H9 (cell line): ENCODE measurements around the gene NEUROD4. TPM values are rescaled to one million over a fixed set of nuclear protein-coding genes. Genes with fewer than 3 reads are reported as not detected.

Source experiments
- DNase-seq: peaks from one replicate; pipeline ENCODE4 v3.0.0-alpha.2; 2017
- H2AFZ ChIP-seq: one replicate; pipeline ENCODE4 v1.6.1; 2013; ENCODE audit warnings: mild to moderate bottlenecking, low read length, control low read depth, moderate library complexity
- H2AK5ac ChIP-seq: 2 replicates; pipeline ENCODE4 v1.6.1; 2013; ENCODE audit warnings: low read length, control low read depth, mixed read lengths; ENCODE audit not compliant: insufficient read length
- H2BK120ac ChIP-seq: one replicate; pipeline ENCODE4 v1.6.1; 2013; ENCODE audit warnings: low read depth, mild to moderate bottlenecking, low read length, control low read depth, inconsistent platforms; ENCODE audit not compliant: poor library complexity, severe bottlenecking
- H2BK12ac ChIP-seq: 2 replicates; pipeline ENCODE4 v1.6.1; 2013; ENCODE audit warnings: low read length, control low read depth, mixed read lengths, low read depth; ENCODE audit not compliant: insufficient read length
- H2BK15ac ChIP-seq: 2 replicates; pipeline ENCODE4 v1.6.1; 2013; ENCODE audit warnings: low read depth, low read length, control low read depth
- H2BK20ac ChIP-seq: one replicate; pipeline ENCODE4 v1.6.1; 2013; ENCODE audit warnings: low read depth, mild to moderate bottlenecking, low read length, control low read depth, inconsistent platforms; ENCODE audit not compliant: poor library complexity, severe bottlenecking
- H2BK5ac ChIP-seq: 2 replicates; pipeline ENCODE4 v1.6.1; 2013; ENCODE audit warnings: low read length, control low read depth, mixed read lengths; ENCODE audit not compliant: insufficient read length
- H3K14ac ChIP-seq: 2 replicates; pipeline ENCODE4 v1.6.1; 2013; ENCODE audit warnings: low read length, control low read depth; ENCODE audit not compliant: insufficient read depth
- H3K18ac ChIP-seq: 2 replicates; pipeline ENCODE4 v1.6.1; 2013; ENCODE audit warnings: low read depth, mild to moderate bottlenecking, mixed read lengths, low read length, control low read depth; ENCODE audit not compliant: insufficient read length
- H3K23ac ChIP-seq: 2 replicates; pipeline ENCODE4 v1.6.1; 2013; ENCODE audit warnings: low read length, control low read depth, mixed read lengths, low read depth; ENCODE audit not compliant: insufficient read length
- H3K23me2 ChIP-seq: 2 replicates; pipeline ENCODE4 v1.6.1; 2013; ENCODE audit warnings: low read depth, mild to moderate bottlenecking, mixed read lengths, low read length, control low read depth; ENCODE audit not compliant: insufficient read length, poor library complexity, severe bottlenecking
- H3K27ac ChIP-seq: 2 replicates; pipeline ENCODE4 v1.5.1; 2013; ENCODE audit warnings: low read length, control low read depth, mixed read lengths, low read depth; ENCODE audit not compliant: insufficient read length
- H3K27me3 ChIP-seq: 2 replicates; pipeline ENCODE4 v1.6.1; 2013; ENCODE audit warnings: low read length, control low read depth, inconsistent platforms; ENCODE audit not compliant: insufficient read depth
- H3K4ac ChIP-seq: 2 replicates; pipeline ENCODE4 v1.6.1; 2013; ENCODE audit warnings: low read depth, mild to moderate bottlenecking, control low read depth, inconsistent platforms, low read length, moderate library complexity
- H3K4me1 ChIP-seq: 2 replicates; pipeline ENCODE4 v1.6.1; 2013; ENCODE audit warnings: low read length, control low read depth, inconsistent platforms; ENCODE audit not compliant: insufficient read depth
- H3K4me2 ChIP-seq: 2 replicates; pipeline ENCODE4 v1.6.1; 2013; ENCODE audit warnings: low read length, control low read depth, mixed read lengths; ENCODE audit not compliant: insufficient read length, insufficient read depth
- H3K56ac ChIP-seq: 2 replicates; pipeline ENCODE4 v1.6.1; 2013; ENCODE audit warnings: low read depth, mild to moderate bottlenecking, mixed read lengths, low read length, control low read depth; ENCODE audit not compliant: insufficient read length
- H3K79me1 ChIP-seq: 2 replicates; pipeline ENCODE4 v1.6.1; 2013; ENCODE audit warnings: low read depth, mild to moderate bottlenecking, moderate library complexity, low read length, control low read depth, inconsistent platforms; ENCODE audit not compliant: insufficient read depth, poor library complexity, severe bottlenecking
- H3K79me2 ChIP-seq: 2 replicates; pipeline ENCODE4 v1.6.1; 2013; ENCODE audit warnings: low read length, control low read depth, inconsistent platforms; ENCODE audit not compliant: insufficient read depth
- H3K9ac ChIP-seq: 2 replicates; pipeline ENCODE4 v1.6.1; 2013; ENCODE audit warnings: low read length, control low read depth, mixed read lengths; ENCODE audit not compliant: insufficient read length; ENCODE audit errors: extremely low read depth
- H3K9me3 ChIP-seq: one replicate; pipeline ENCODE4 v1.6.1; 2013; ENCODE audit warnings: low read depth, low read length, inconsistent platforms; ENCODE audit not compliant: control insufficient read depth
- H3T11ph ChIP-seq: one replicate; pipeline ENCODE4 v1.6.1; 2013; ENCODE audit warnings: mild to moderate bottlenecking, low read length, control low read depth, inconsistent platforms
- H4K20me1 ChIP-seq: one replicate; pipeline ENCODE4 v1.6.1; 2013; ENCODE audit not compliant: control insufficient read depth, insufficient read length, insufficient read depth
- H4K5ac ChIP-seq: 2 replicates; pipeline ENCODE4 v1.6.1; 2013; ENCODE audit warnings: low read depth, mild to moderate bottlenecking, mixed read lengths, low read length, control low read depth; ENCODE audit not compliant: insufficient read length
- H4K8ac ChIP-seq: replicated peaks from 2 replicates; pipeline ENCODE4 v1.6.1; 2013; ENCODE audit warnings: low read length, control low read depth, mixed read lengths, low read depth; ENCODE audit not compliant: insufficient read length
- H4K91ac ChIP-seq: 2 replicates; pipeline ENCODE4 v1.6.1; 2013; ENCODE audit warnings: low read depth, mild to moderate bottlenecking, moderate library complexity, mixed read lengths, low read length, control low read depth; ENCODE audit not compliant: insufficient read length
- H3K27ac Mint-ChIP-seq, 3 experiments: 2 replicates in 2 of 3; 3 replicates in 1 of 3; pipeline ENCODE4 v1.8.0; 2020 to 2021; ENCODE audit warnings: mixed read lengths in 3 of 3, mild to moderate bottlenecking in 1 of 3, moderate library complexity in 1 of 3
- H3K27me3 Mint-ChIP-seq: 2 replicates; pipeline ENCODE4 v1.8.0; 2021; ENCODE audit warnings: low read depth, mild to moderate bottlenecking, moderate library complexity, mixed read lengths
- H3K36me3 Mint-ChIP-seq, 3 experiments: 2 replicates in 2 of 3; 3 replicates in 1 of 3; pipeline ENCODE4 v1.8.0; 2020 to 2021; ENCODE audit warnings: low read depth in 3 of 3, mixed read lengths in 3 of 3; ENCODE audit not compliant: insufficient read depth in 1 of 3
- H3K4me1 Mint-ChIP-seq, 2 experiments: 2 replicates each; pipeline ENCODE4 v1.8.0; 2020; ENCODE audit warnings: mixed read lengths in 2 of 2
- H3K4me3 Mint-ChIP-seq, 2 experiments: 2 replicates in 1 of 2; 3 replicates in 1 of 2; pipeline ENCODE4 v1.8.0; 2020 to 2021; ENCODE audit warnings: mild to moderate bottlenecking in 2 of 2, mixed read lengths in 2 of 2, moderate library complexity in 1 of 2
- H3K9me3 Mint-ChIP-seq, 2 experiments: 2 replicates in 1 of 2; 3 replicates in 1 of 2; pipeline ENCODE4 v1.8.0; 2020; ENCODE audit warnings: mild to moderate bottlenecking in 2 of 2, mixed read lengths in 2 of 2, moderate library complexity in 1 of 2
- WGBS: extraction: QIAGEN DNeasy Blood & Tissue Kit; methylation state at CpG from one replicate; pipeline ENCODE4 v1.1.7; 2013; ENCODE audit warnings: missing lambda C conversion rate, low lambda C conversion rate, mixed read lengths; ENCODE audit not compliant: insufficient read length; ENCODE audit errors: extremely low coverage; 5-methylcytosine and 5-hydroxymethylcytosine counted together
- total RNA-seq: library from RNA; stranded (reverse); gene quantifications from 2 replicates; pipeline ENCODE4 v1.2.1, GENCODE V29; 2021
- TF ChIP-seq, protein P1 (sequence below): fragments of 200-600 bp; sonication (generic); conservative IDR thresholded peaks from 3 replicates; pipeline ENCODE4 v1.8.0; 2021; ENCODE audit warnings: antibody characterized with exemption, mild to moderate bottlenecking

The NEUROD4 gene
- total RNA-seq, 1 experiment from 2014 or later, result not detected

DNA sequence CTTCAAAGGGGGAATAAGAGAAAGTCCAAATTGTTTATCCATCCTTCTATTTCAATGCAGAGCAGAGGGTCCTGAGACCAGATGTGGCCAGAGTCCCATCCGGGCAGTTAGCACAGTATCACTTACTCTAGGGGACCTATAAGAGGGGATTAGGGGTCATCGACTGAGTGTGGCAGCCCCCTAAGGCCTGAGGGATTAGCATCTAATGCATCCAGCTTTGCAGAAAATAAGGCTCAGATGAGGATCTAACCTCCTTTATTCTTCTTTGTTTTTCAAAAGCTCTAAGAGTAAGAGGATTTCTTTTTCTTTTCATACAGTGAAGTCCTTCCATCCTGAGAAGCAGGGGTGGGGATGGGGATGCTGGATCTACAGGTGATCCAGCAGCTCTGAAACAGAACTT, 43.5 kb downstream of the NEUROD4 start:
- Mint-ChIP-seq H3K27me3 (peaks cover 6% of the 10 kb centered on the region), H3K27ac (no peak overlapping the region; a peak in 1 of 7 replicates), H3K4me3 (no peak overlapping the region), H3K9me3 (no peaks in the 10 kb centered on the region), H3K4me1 (peaks cover 33 to 40% of the 10 kb centered on the region in 2 experiments), H3K36me3 (no peaks in the 10 kb centered on the region)
- no peak overlapping the region for H2BK12ac ChIP-seq
- H3K23ac ChIP-seq, result no peak overlapping the region
- H3K4ac ChIP-seq, result no peak overlapping the region
- no peak overlapping the region for H2BK5ac ChIP-seq
- no peak overlapping the region for H2BK120ac ChIP-seq
- H2AFZ ChIP-seq, result no peak overlapping the region
- no CpG with 5 or more reads among the region's 2 CpGs for WGBS
- no peak overlapping the region for H4K5ac ChIP-seq
- no peaks in the 10 kb centered on the region for H3K27me3 ChIP-seq
- no peaks in the 10 kb centered on the region for H4K20me1 ChIP-seq
- no peak overlapping the region for H2BK20ac ChIP-seq
- H3K9ac ChIP-seq, result no peak overlapping the region
- H3K14ac ChIP-seq, result no peak overlapping the region
- H4K8ac ChIP-seq, result no peak overlapping the region
- no peak overlapping the region for H3K18ac ChIP-seq
- no peak overlapping the region for H3T11ph ChIP-seq
- H2AK5ac ChIP-seq, result no peak overlapping the region
- no peak overlapping the region for H3K56ac ChIP-seq
- no peak overlapping the region for H4K91ac ChIP-seq
- H3K79me1 ChIP-seq, result no peaks in the 10 kb centered on the region
- no peak overlapping the region for H3K4me2 ChIP-seq
- no peak overlapping the region for H2BK15ac ChIP-seq
- no peaks in the 10 kb centered on the region for H3K79me2 ChIP-seq
- no peaks in the 10 kb centered on the region for H3K9me3 ChIP-seq
- peaks cover 4% of the 10 kb centered on the region; the same call in 1 of the 2 replicates for H3K4me1 ChIP-seq
- TF ChIP-seq, protein P1, sequence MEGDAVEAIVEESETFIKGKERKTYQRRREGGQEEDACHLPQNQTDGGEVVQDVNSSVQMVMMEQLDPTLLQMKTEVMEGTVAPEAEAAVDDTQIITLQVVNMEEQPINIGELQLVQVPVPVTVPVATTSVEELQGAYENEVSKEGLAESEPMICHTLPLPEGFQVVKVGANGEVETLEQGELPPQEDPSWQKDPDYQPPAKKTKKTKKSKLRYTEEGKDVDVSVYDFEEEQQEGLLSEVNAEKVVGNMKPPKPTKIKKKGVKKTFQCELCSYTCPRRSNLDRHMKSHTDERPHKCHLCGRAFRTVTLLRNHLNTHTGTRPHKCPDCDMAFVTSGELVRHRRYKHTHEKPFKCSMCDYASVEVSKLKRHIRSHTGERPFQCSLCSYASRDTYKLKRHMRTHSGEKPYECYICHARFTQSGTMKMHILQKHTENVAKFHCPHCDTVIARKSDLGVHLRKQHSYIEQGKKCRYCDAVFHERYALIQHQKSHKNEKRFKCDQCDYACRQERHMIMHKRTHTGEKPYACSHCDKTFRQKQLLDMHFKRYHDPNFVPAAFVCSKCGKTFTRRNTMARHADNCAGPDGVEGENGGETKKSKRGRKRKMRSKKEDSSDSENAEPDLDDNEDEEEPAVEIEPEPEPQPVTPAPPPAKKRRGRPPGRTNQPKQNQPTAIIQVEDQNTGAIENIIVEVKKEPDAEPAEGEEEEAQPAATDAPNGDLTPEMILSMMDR, result no peak
- H3K27ac ChIP-seq, result no peak overlapping the region
- H3K23me2 ChIP-seq, result no peaks in the 10 kb centered on the region
- DNase-seq, result no peak
